ENCODE data around the gene ARHGAP4. TPM values are rescaled to one million over a fixed set of nuclear protein-coding genes. Genes with fewer than 3 reads are reported as not detected.

Gene ARHGAP4
- total and polyA plus RNA-seq, 2 of the 4 experiments (the other 2 are of a cell fraction) = 0.18 to 0.72 TPM

DNA sequence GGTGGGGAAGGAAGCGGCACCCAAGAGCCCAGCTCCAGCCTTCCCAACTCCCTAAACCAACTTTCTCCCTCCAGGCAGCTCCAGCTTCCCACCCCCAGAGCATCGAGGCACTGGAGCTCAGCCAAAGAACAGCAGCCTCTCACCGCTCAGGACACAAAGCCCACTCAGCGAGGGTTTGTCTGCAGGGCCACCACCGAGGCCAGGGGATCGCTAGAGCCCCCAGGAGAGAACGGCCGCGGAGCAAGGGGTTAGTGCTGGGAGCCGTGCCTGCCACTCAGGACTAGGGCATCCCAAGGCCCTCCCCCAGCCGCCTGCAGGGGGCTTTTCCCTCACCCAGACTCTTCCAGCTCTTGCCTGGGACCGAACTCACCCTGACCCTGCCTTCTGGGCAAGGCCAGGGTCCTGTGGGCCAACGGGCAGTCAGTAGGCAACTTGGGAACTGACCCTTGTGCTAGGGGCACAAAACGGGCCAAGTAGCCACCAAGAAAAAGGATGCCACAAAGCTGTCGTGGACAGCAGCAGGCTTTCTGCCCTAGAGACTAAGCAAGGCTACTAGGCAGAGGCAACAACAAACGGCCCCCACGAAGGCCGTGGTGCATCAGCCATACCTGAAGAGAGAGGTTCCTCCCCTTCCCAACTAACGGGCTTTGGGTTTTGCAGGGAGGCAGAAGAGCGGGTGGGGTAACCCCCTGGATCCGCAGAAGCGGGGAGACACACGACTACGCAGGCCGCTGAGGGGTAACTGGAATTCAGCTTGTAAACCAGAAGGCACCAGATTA, 43.2 kb upstream of the ARHGAP4 start (continued):
- TF ChIP-seq MAZ (IDR thresholded peaks at IDR 0.05; ENCODE audit: borderline replicate concordance, low read depth, low read length) = no peak
- TF ChIP-seq CEBPB (IDR thresholded peaks at IDR 0.05; ENCODE audit: low read depth, low read length) = no peak

DNA sequence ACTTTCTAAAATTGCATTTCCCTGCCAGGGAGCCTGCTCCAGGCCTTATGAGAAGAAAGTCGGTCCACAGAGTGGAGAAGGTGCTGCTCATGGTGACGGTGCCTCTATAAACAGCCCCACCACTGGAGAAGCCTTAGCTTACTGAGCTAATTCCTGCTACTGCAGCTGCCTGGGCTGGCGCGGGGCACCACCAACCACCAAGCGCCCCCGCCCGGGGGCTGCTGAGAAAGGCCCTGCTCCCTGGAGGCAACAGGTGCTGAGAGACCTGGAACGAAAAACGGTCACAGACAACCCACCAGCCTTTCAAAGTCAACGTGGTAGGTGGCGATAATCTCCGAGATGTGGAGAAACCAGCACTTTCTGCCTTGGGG, 42.7 kb upstream of the ARHGAP4 start:
- no peak overlapping the region for H2AK5ac ChIP-seq (ENCODE audit: low read depth, low read length)
- H4K20me1 ChIP-seq (ENCODE audit: insufficient read depth, low read length) = peaks cover 68% of the 10 kb centered on the region
- H3K9me1 ChIP-seq (ENCODE audit: insufficient read depth, low read length) = peaks cover 11% of the 10 kb centered on the region; the same call in 1 of the 2 replicates
- H3K36me3 ChIP-seq (ENCODE audit: control insufficient read depth, insufficient read depth, low read length) = peaks cover 4% of the 10 kb centered on the region; the same call in 1 of the 2 replicates
- dilution Hi-C loops (cut with HindIII; ENCODE audit: low sequenced_read_pairs, unreplicated experiment) (no loop called here), intact Hi-C loops (cut with micrococcal nuclease) (no loop called here), in situ Hi-C loops (cut with MboI; ENCODE audit: low sequenced_read_pairs) (loop anchor here (10.0 kb wide), 1 partner anchor 204 kb away; the partner anchor contains the start of gene PLXNB3)
- no TSS peak for BruUV-seq (replicated peaks)
- no peak overlapping the region for H3K14ac ChIP-seq (replicated peaks; ENCODE audit: low read depth, low read length)
- H2BK120ac ChIP-seq (ENCODE audit: low read depth, low read length) = no peak overlapping the region
- peak overlapping the region; percentile 65; the same call in 1 of the 2 replicates for H3K23ac ChIP-seq (ENCODE audit: low read depth, low read length)
- no peak overlapping the region; the same call in 1 of the 2 replicates for H3K4ac ChIP-seq (ENCODE audit: low read depth, low read length)
- no peak overlapping the region for H4K8ac ChIP-seq (ENCODE audit: low read depth in 2 of 2, low read length in 2 of 2)
- peak overlapping the region; percentile 57 for H2AK9ac ChIP-seq (replicated peaks; ENCODE audit: low read depth, low read length, poor library complexity)
- H2BK20ac ChIP-seq (ENCODE audit: low read depth, low read length) = no peak overlapping the region
- H3K18ac ChIP-seq (ENCODE audit: low read depth, low read length) = no peak overlapping the region
- no peak overlapping the region for H4K91ac ChIP-seq (ENCODE audit: insufficient read depth, low read depth, low read length)
- ChIA-PET POLR2A (ENCODE audit: unreplicated experiment) (no interaction called here), CTCF (no interaction called here)
- peaks cover 3 to 21% of the 10 kb centered on the region in 2 experiments; a peak in 2 of 4 replicates for H3K79me1 ChIP-seq (ENCODE audit: low read depth in 1 of 2, low read length in 2 of 2)
- WGBS, 2 experiments (ENCODE audit: extremely low coverage in 2 of 2, insufficient read length in 1 of 2) = 50% methylated on average over 2 of the region's 12 CpGs; no CpG with 5 or more reads in 1 of the 2 experiments
- TF ChIP-seq, protein P1, sequence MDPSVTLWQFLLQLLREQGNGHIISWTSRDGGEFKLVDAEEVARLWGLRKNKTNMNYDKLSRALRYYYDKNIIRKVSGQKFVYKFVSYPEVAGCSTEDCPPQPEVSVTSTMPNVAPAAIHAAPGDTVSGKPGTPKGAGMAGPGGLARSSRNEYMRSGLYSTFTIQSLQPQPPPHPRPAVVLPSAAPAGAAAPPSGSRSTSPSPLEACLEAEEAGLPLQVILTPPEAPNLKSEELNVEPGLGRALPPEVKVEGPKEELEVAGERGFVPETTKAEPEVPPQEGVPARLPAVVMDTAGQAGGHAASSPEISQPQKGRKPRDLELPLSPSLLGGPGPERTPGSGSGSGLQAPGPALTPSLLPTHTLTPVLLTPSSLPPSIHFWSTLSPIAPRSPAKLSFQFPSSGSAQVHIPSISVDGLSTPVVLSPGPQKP (IDR thresholded peaks at IDR 0.05; ENCODE audit: borderline replicate concordance, low read depth, low read length) = no peak
- no peak for TF ChIP-seq CEBPB (IDR thresholded peaks at IDR 0.05; ENCODE audit: low read depth, low read length)
- no peak for TF ChIP-seq MXI1 (IDR thresholded peaks at IDR 0.05; ENCODE audit: borderline replicate concordance, low read depth, low read length)
- no peak for TF ChIP-seq RCOR1 (IDR thresholded peaks at IDR 0.05; ENCODE audit: insufficient replicate concordance, low read length)
- H4K5ac ChIP-seq (ENCODE audit: low read depth, low read length) = no peak overlapping the region
- peak overlapping the region; percentile 81 for H3K4me2 ChIP-seq (ENCODE audit: low read depth, low read length)
- no peaks in the 10 kb centered on the region for H3K9me3 ChIP-seq (ENCODE audit: control insufficient read depth, insufficient read depth, low read length)
- peak overlapping the region; percentile 93 for H3K9ac ChIP-seq (ENCODE audit: low read depth, low read length)
- no peak overlapping the region for H2AFZ ChIP-seq (replicated peaks; ENCODE audit: low read length, poor library complexity)
- no peak overlapping the region for H3K56ac ChIP-seq (ENCODE audit: extremely low read depth, insufficient read depth, low read length)
- H2BK5ac ChIP-seq (ENCODE audit: low read depth, low read length, poor library complexity, severe bottlenecking) = no peak overlapping the region
- H2BK15ac ChIP-seq (ENCODE audit: low read depth, low read length) = no peak overlapping the region
- peak overlapping the region; percentile 96; the same call in 1 of the 2 replicates for H3K4me3 ChIP-seq (ENCODE audit: insufficient read depth, low read depth, low read length)
- peaks cover 20% of the 10 kb centered on the region for H3K4me1 ChIP-seq (ENCODE audit: control insufficient read depth, insufficient read depth, low read length)
- ATAC-seq (ENCODE audit: low read depth) (no peak), DNase-seq (no peak)
- no peaks in the 10 kb centered on the region for H3K27me3 ChIP-seq (ENCODE audit: control insufficient read depth, insufficient read depth, low read length)
- peak overlapping the region; percentile 100; the same call in 1 of the 2 replicates for H3K27ac ChIP-seq (ENCODE audit: insufficient read depth, low read length)

All from IMR-90 (cell line).